Liver (tissue), 9 donors: Measurements from ENCODE around the gene MKI67. TPM values are rescaled to one million over a fixed set of nuclear protein-coding genes. Genes with fewer than 3 reads are reported as not detected.

Experiments used
- DNase-seq: peaks from one replicate; pipeline ENCODE4 v3.0.0-alpha.2; 2017; ENCODE audit warnings: low spot score
- H3K27ac ChIP-seq, 2 donors: one replicate each; pipeline ENCODE4 v1.7.0; 2013; ENCODE audit warnings: inconsistent platforms in 2 of 2, low read length in 2 of 2, control low read depth in 1 of 2, low read depth in 1 of 2, mild to moderate bottlenecking in 1 of 2
- H3K27me3 ChIP-seq, 4 donors: one replicate each; pipeline versions ENCODE4 v1.6.1 to v1.7.0; 2013; ENCODE audit warnings: low read length in 3 of 4, inconsistent platforms in 1 of 4, mild to moderate bottlenecking in 1 of 4, moderate library complexity in 1 of 4; ENCODE audit not compliant: control insufficient read depth in 4 of 4, insufficient read depth in 4 of 4
- H3K36me3 ChIP-seq, 4 donors: one replicate each; pipeline versions ENCODE4 v1.6.1 to v1.7.0; 2013; ENCODE audit warnings: low read length in 3 of 4, mild to moderate bottlenecking in 3 of 4, low read depth in 1 of 4, moderate library complexity in 1 of 4; ENCODE audit not compliant: control insufficient read depth in 4 of 4, insufficient read depth in 3 of 4
- H3K4me1 ChIP-seq, 4 donors: one replicate each; pipeline versions ENCODE4 v1.6.1 to v1.7.0; 2013; ENCODE audit warnings: low read length in 3 of 4, mild to moderate bottlenecking in 3 of 4, moderate library complexity in 1 of 4; ENCODE audit not compliant: control insufficient read depth in 4 of 4, insufficient read depth in 4 of 4
- H3K4me3 ChIP-seq, 3 donors: one replicate each; pipeline versions ENCODE4 v1.6.1 to v1.7.0; 2013; ENCODE audit warnings: low read length in 3 of 3, control low read depth in 1 of 3, low read depth in 1 of 3, mild to moderate bottlenecking in 1 of 3
- H3K9ac ChIP-seq, 2 donors: one replicate each; pipeline ENCODE4 v1.7.0; 2013; ENCODE audit warnings: low read length in 2 of 2, mild to moderate bottlenecking in 2 of 2, moderate library complexity in 2 of 2, control low read depth in 1 of 2, low read depth in 1 of 2
- H3K9me3 ChIP-seq, 4 donors: one replicate each; pipeline versions ENCODE4 v1.6.1 to v1.7.0; 2013; ENCODE audit warnings: low read length in 3 of 4; ENCODE audit not compliant: control insufficient read depth in 4 of 4
- EGR1 ChIP-seq, 2 donors: IDR thresholded peaks; 2 replicates each; pipeline ENCODE4 v1.6.1; 2016 to 2018; ENCODE audit warnings: antibody characterized with exemption in 2 of 2, low read depth in 2 of 2
- FOXA1 ChIP-seq: IDR thresholded peaks from 2 replicates; pipeline ENCODE4 v1.6.1; 2016; ENCODE audit warnings: antibody characterized with exemption
- FOXA2 ChIP-seq: IDR thresholded peaks from 2 replicates; pipeline ENCODE4 v1.6.1; 2016; ENCODE audit warnings: antibody characterized with exemption
- GABPA ChIP-seq, 2 donors: IDR thresholded peaks in 1 of 2; conservative IDR thresholded peaks in 1 of 2; 2 replicates each; pipeline ENCODE4 v1.6.1; 2016; ENCODE audit warnings: antibody characterized with exemption in 2 of 2, mild to moderate bottlenecking in 1 of 2, moderate library complexity in 1 of 2
- HNF4G ChIP-seq: IDR thresholded peaks from 2 replicates; pipeline ENCODE4 v1.6.1; 2016; ENCODE audit warnings: antibody characterized with exemption
- JUND ChIP-seq, 2 donors: IDR thresholded peaks; 2 replicates each; pipeline ENCODE4 v1.6.1; 2016; ENCODE audit warnings: antibody characterized with exemption in 2 of 2
- NR2F2 ChIP-seq: IDR thresholded peaks from 2 replicates; pipeline ENCODE4 v1.6.1; 2016; ENCODE audit warnings: antibody characterized with exemption
- RAD21 ChIP-seq, 2 donors: IDR thresholded peaks; 2 replicates each; pipeline ENCODE4 v1.6.1; 2016; ENCODE audit warnings: antibody characterized with exemption in 2 of 2, mild to moderate bottlenecking in 2 of 2
- TAF1 ChIP-seq: conservative IDR thresholded peaks from 2 replicates; pipeline ENCODE4 v1.6.1; 2016; ENCODE audit warnings: antibody characterized with exemption, mild to moderate bottlenecking
- YY1 ChIP-seq: IDR thresholded peaks from 2 replicates; pipeline ENCODE4 v1.6.1; 2016; ENCODE audit warnings: antibody characterized with exemption, mild to moderate bottlenecking
- WGBS: extraction: QIAGEN DNeasy Blood & Tissue Kit; methylation state at CpG from one replicate; pipeline ENCODE4 v1.1.7; 2013; 5-methylcytosine and 5-hydroxymethylcytosine counted together
- polyA plus RNA-seq, 2 donors: library from polyadenylated mRNA; stranded (reverse) in 1 of 2; unstranded in 1 of 2; fragments of 200-250 nt in 1 of 2; fragments of >200 nt in 1 of 2; fragmentation: Nextera tagmentation in 1 of 2; extraction: Ambion mirVana in 1 of 2; gene quantifications; one replicate each; pipeline versions ENCODE4 v1.2.1 to v1.2.3, GENCODE V29; 2013 to 2015
- total RNA-seq, 2 donors: library from RNA; depleted of rRNA; stranded (reverse); fragments of >200 nt; gene quantifications; one replicate each; pipeline ENCODE4 v1.2.3, GENCODE V29; 2014
- TF ChIP-seq, protein P1 (sequence below): IDR thresholded peaks from 2 replicates; pipeline ENCODE4 v1.6.1; 2016; ENCODE audit warnings: antibody characterized with exemption, mild to moderate bottlenecking
- TF ChIP-seq, protein P2 (sequence below): IDR thresholded peaks from 2 replicates; pipeline ENCODE4 v1.6.1; 2016; ENCODE audit warnings: antibody characterized with exemption
- TF ChIP-seq, protein P3 (sequence below): IDR thresholded peaks from 2 replicates; pipeline ENCODE4 v1.6.1; 2016; ENCODE audit warnings: antibody characterized with exemption
- TF ChIP-seq, protein P4 (sequence below): IDR thresholded peaks from 2 replicates; pipeline ENCODE4 v1.6.1; 2016; ENCODE audit warnings: antibody characterized with exemption
- TF ChIP-seq, protein P5 (sequence below): fragments of 150-350 bp; IDR thresholded peaks from 2 replicates; pipeline ENCODE4 v1.5.1; 2017; ENCODE audit warnings: improper control_type of control experiment, low read depth, low read length; ENCODE audit not compliant: missing input control
- donor health status: healthy.
- donor health status: healthy.
- donor health status: healthy.
- donor health status: healthy.
- donor health status: healthy.

The MKI67 gene
- total and polyA plus RNA-seq, 4 donors, result 0.25 to 54.5 (median 1.1) TPM

DNA sequence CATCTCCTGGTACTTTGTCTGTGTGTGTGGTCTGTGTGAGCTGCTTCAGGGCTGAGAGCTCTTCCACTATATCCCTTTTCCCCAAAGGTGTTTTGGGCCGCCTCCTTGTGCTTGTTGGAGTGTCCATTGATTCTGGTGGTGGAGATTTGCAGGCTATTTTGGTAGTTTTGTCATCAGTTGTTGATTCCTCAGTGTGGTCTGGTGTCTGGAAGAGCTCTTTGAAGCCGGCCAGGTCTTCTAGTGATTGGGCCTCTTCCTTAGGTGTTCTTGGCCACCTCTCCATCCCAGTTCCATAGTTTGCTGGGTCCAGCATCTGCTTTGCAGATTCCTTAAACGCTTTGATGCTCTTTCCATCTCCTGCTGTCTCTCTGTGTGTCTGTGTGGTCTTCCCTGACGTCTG is 20.8 kb downstream of the MKI67 start:
- H3K4me3 ChIP-seq, result no peak overlapping the region
- no peak overlapping the region for H3K9ac ChIP-seq
- no peaks in the 10 kb centered on the region for H3K9me3 ChIP-seq
- no peak overlapping the region for H3K27ac ChIP-seq
- TF ChIP-seq, protein P1, sequence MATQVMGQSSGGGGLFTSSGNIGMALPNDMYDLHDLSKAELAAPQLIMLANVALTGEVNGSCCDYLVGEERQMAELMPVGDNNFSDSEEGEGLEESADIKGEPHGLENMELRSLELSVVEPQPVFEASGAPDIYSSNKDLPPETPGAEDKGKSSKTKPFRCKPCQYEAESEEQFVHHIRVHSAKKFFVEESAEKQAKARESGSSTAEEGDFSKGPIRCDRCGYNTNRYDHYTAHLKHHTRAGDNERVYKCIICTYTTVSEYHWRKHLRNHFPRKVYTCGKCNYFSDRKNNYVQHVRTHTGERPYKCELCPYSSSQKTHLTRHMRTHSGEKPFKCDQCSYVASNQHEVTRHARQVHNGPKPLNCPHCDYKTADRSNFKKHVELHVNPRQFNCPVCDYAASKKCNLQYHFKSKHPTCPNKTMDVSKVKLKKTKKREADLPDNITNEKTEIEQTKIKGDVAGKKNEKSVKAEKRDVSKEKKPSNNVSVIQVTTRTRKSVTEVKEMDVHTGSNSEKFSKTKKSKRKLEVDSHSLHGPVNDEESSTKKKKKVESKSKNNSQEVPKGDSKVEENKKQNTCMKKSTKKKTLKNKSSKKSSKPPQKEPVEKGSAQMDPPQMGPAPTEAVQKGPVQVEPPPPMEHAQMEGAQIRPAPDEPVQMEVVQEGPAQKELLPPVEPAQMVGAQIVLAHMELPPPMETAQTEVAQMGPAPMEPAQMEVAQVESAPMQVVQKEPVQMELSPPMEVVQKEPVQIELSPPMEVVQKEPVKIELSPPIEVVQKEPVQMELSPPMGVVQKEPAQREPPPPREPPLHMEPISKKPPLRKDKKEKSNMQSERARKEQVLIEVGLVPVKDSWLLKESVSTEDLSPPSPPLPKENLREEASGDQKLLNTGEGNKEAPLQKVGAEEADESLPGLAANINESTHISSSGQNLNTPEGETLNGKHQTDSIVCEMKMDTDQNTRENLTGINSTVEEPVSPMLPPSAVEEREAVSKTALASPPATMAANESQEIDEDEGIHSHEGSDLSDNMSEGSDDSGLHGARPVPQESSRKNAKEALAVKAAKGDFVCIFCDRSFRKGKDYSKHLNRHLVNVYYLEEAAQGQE, result no peak
- no peak for TF ChIP-seq NR2F2
- TF ChIP-seq, protein P2, sequence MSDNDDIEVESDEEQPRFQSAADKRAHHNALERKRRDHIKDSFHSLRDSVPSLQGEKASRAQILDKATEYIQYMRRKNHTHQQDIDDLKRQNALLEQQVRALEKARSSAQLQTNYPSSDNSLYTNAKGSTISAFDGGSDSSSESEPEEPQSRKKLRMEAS, result no peak
- no peak for TF ChIP-seq FOXA1
- no peak for TF ChIP-seq TAF1
- TF ChIP-seq, protein P3, sequence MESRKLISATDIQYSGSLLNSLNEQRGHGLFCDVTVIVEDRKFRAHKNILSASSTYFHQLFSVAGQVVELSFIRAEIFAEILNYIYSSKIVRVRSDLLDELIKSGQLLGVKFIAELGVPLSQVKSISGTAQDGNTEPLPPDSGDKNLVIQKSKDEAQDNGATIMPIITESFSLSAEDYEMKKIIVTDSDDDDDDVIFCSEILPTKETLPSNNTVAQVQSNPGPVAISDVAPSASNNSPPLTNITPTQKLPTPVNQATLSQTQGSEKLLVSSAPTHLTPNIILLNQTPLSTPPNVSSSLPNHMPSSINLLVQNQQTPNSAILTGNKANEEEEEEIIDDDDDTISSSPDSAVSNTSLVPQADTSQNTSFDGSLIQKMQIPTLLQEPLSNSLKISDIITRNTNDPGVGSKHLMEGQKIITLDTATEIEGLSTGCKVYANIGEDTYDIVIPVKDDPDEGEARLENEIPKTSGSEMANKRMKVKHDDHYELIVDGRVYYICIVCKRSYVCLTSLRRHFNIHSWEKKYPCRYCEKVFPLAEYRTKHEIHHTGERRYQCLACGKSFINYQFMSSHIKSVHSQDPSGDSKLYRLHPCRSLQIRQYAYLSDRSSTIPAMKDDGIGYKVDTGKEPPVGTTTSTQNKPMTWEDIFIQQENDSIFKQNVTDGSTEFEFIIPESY, result no peak
- TF ChIP-seq, protein P4, sequence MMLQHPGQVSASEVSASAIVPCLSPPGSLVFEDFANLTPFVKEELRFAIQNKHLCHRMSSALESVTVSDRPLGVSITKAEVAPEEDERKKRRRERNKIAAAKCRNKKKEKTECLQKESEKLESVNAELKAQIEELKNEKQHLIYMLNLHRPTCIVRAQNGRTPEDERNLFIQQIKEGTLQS, result no peak
- peaks cover 0 to 2% (median 0%) of the 10 kb centered on the region in 4 donors for H3K4me1 ChIP-seq
- no peaks in the 10 kb centered on the region for H3K27me3 ChIP-seq
- DNase-seq, result no peak
- no peaks in the 10 kb centered on the region for H3K36me3 ChIP-seq
- WGBS, result 97% methylated on average over 4 of the region's 4 CpGs

DNA sequence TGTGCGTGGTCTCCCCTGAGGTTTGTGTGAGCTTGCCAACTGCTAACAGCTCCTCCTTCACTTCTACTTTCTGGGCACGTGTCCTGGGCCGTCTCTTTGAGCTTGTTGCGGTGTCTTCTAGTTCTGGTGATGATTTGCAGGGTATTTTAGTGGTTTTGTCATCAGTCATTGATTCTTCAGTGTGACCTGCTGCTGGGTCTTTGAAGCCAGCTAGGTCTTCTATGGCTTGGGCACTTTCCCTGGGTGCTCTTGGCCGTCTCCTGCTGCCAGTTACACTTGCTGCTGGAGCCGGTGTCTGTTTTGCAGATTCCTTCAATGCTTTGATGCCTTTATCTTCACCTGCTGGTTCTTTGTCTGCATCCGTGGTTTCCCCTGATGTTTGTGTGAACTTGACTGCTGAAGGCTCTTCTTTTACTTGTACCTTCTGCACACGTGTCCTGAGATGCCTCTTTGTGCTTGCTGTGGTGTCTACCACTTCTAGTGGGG is 23.0 kb downstream of the MKI67 start:
- TF ChIP-seq EGR1 (IDR thresholded peaks at IDR 0.05; ENCODE audit: low read depth in 2 of 2) (no peak), HNF4G (no peak), FOXA2 (no peak), NR2F2 (no peak), JUND (IDR thresholded peaks at IDR 0.05) (no peak), GABPA (IDR thresholded peaks at IDR 0.05 in 1 of 2, conservative IDR thresholded peaks at IDR 0.05 in 1 of 2) (no peak), FOXA1 (no peak), TAF1 (no peak), YY1 (no peak), RAD21 (IDR thresholded peaks at IDR 0.05) (no peak)
- TF ChIP-seq, protein P2, result no peak
- TF ChIP-seq, protein P3, result no peak
- TF ChIP-seq, protein P5, sequence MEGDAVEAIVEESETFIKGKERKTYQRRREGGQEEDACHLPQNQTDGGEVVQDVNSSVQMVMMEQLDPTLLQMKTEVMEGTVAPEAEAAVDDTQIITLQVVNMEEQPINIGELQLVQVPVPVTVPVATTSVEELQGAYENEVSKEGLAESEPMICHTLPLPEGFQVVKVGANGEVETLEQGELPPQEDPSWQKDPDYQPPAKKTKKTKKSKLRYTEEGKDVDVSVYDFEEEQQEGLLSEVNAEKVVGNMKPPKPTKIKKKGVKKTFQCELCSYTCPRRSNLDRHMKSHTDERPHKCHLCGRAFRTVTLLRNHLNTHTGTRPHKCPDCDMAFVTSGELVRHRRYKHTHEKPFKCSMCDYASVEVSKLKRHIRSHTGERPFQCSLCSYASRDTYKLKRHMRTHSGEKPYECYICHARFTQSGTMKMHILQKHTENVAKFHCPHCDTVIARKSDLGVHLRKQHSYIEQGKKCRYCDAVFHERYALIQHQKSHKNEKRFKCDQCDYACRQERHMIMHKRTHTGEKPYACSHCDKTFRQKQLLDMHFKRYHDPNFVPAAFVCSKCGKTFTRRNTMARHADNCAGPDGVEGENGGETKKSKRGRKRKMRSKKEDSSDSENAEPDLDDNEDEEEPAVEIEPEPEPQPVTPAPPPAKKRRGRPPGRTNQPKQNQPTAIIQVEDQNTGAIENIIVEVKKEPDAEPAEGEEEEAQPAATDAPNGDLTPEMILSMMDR, result no peak
- TF ChIP-seq, protein P4, result no peak
- no peak overlapping the region for H3K27ac ChIP-seq
- peaks cover 0 to 2% (median 0%) of the 10 kb centered on the region in 4 donors for H3K4me1 ChIP-seq
- H3K4me3 ChIP-seq, result no peak overlapping the region
- 84% methylated on average over 8 of the region's 8 CpGs for WGBS
- no peaks in the 10 kb centered on the region for H3K9me3 ChIP-seq
- no peak for DNase-seq
- H3K36me3 ChIP-seq, result no peaks in the 10 kb centered on the region
- H3K27me3 ChIP-seq, result no peaks in the 10 kb centered on the region
- no peak overlapping the region for H3K9ac ChIP-seq
